HepG2 (cell line): ENCODE measurements around the gene SESN3. TPM values are rescaled to one million over a fixed set of nuclear protein-coding genes. Genes with fewer than 3 reads are reported as not detected.

Experiments
- ATAC-seq: fragments of 200-7000 bp; cut with Tn5 transposase; 3 replicates; pipeline ENCODE4 v1.9.1; 2020; ENCODE audit warnings: mild to moderate bottlenecking, moderate library complexity
- BruUV-seq: library from RNA; stranded (reverse); fragments of 400-500 nt; replicated peaks from 2 replicates; lab custom pipeline; 2021; lab: Mats Ljungman, UMichigan
- CTCF ChIA-PET: fragments of 300-600 bp; formaldehyde crosslinking; extraction: SDS; loops from one replicate; lab custom pipeline; 2021; ENCODE audit warnings: low total read pairs, inconsistent platforms, low intra/inter-chr PET ratio; lab: Yijun Ruan, JAX
- POLR2A ChIA-PET: fragments of 350-600 bp; sonication (Branson Sonifier 250); formaldehyde crosslinking; loops from one replicate; lab custom pipeline; 2020; ENCODE audit warnings: antibody characterized with exemption, inconsistent platforms; lab: Yijun Ruan, JAX
- DNase-seq: peaks from one replicate; pipeline ENCODE4 v3.0.0-alpha.2; 2015; ENCODE audit warnings: low spot score
- FAIRE-seq: peaks from 3 replicates; lab custom pipeline; 2011; peaks lifted over from hg19 to GRCh38; lab: Jason Lieb, UNC
- H2AFZ ChIP-seq: one replicate; pipeline ENCODE4 v1.6.1; 2011; ENCODE audit warnings: low read length, inconsistent platforms
- H3K27ac ChIP-seq: fragments of 300-600 bp; 3 replicates; pipeline ENCODE4 v1.8.0; 2011; ENCODE audit warnings: mixed run types, mild to moderate bottlenecking, mixed read lengths, low read length, inconsistent platforms; ENCODE audit not compliant: insufficient read depth; ENCODE audit errors: extremely low read length
- H3K27me3 ChIP-seq, 2 experiments: fragments of 200-600 bp in 1 of 2; 2 replicates in 1 of 2; 3 replicates in 1 of 2; pipeline versions ENCODE4 v1.6.0 to v1.8.0; 2011; ENCODE audit warnings: low read length in 2 of 2, mild to moderate bottlenecking in 2 of 2, moderate library complexity in 2 of 2, inconsistent platforms in 1 of 2; ENCODE audit not compliant: insufficient read depth in 2 of 2, control insufficient read depth in 1 of 2
- H3K36me3 ChIP-seq, 2 experiments: fragments of 200-600 bp in 1 of 2; replicated peaks in 1 of 2; 2 replicates in 1 of 2; 3 replicates in 1 of 2; pipeline versions ENCODE4 v1.5.1 to v1.8.0; 2011; ENCODE audit warnings: low read length in 2 of 2, inconsistent platforms in 1 of 2; ENCODE audit not compliant: insufficient read depth in 2 of 2, control insufficient read depth in 1 of 2
- H3K4me1 ChIP-seq: 2 replicates; pipeline ENCODE4 v1.5.1; 2012; ENCODE audit warnings: low read length, inconsistent platforms; ENCODE audit not compliant: insufficient read depth
- H3K4me2 ChIP-seq: 2 replicates; pipeline ENCODE4 v1.6.0; 2011; ENCODE audit warnings: low read depth, low read length, inconsistent platforms
- H3K4me3 ChIP-seq, 3 experiments: fragments of 200-600 bp in 1 of 3; sonication (generic), shearing (Covaris generic) in 1 of 3; replicated peaks in 1 of 3; 2 replicates each; pipeline ENCODE4 v1.5.1; 2011 to 2016; ENCODE audit warnings: low read length in 3 of 3, inconsistent platforms in 2 of 3, low read depth in 2 of 3, mild to moderate bottlenecking in 2 of 3, control low read depth in 1 of 3, mixed read lengths in 1 of 3; ENCODE audit not compliant: insufficient read depth in 1 of 3
- H3K79me2 ChIP-seq: one replicate; pipeline ENCODE4 v1.6.1; 2011; ENCODE audit warnings: low read length, inconsistent platforms; ENCODE audit not compliant: insufficient read depth
- H3K9ac ChIP-seq: 2 replicates; pipeline ENCODE4 v1.6.0; 2011; ENCODE audit warnings: mild to moderate bottlenecking, low read depth, low read length, inconsistent platforms; ENCODE audit not compliant: insufficient read depth
- H3K9me3 ChIP-seq: 2 replicates; pipeline ENCODE4 v1.5.1; 2012; ENCODE audit warnings: mild to moderate bottlenecking, low read length
- H4K20me1 ChIP-seq: 2 replicates; pipeline ENCODE4 v1.6.0; 2011; ENCODE audit warnings: inconsistent platforms, mild to moderate bottlenecking, low read length, moderate library complexity; ENCODE audit not compliant: insufficient read depth
- GATA4 ChIP-seq: sonication (generic); IDR thresholded peaks from 2 replicates; pipeline ENCODE4 v1.6.1; 2016; ENCODE audit warnings: antibody characterized with exemption, low read depth, borderline replicate concordance
- ISX ChIP-seq: sonication (generic); formaldehyde crosslinking; conservative IDR thresholded peaks from 2 replicates; pipeline ENCODE4 v1.5.0; 2020; ENCODE audit warnings: missing genetic modification reagents
- PHB2 ChIP-seq: fragments of 450-650 bp; IDR thresholded peaks from 2 replicates; pipeline ENCODE4 v1.6.1; 2018; ENCODE audit not compliant: partially characterized antibody
- ZNF225 ChIP-seq: sonication (generic); formaldehyde crosslinking; IDR thresholded peaks from 2 replicates; pipeline ENCODE4 v1.4.0; 2020; ENCODE audit warnings: mild to moderate bottlenecking, missing genetic modification reagents
- WGBS: methylation state at CpG from one replicate; pipeline ENCODE4 v1.1.6; 2017; ENCODE audit warnings: low lambda C conversion rate; 5-methylcytosine and 5-hydroxymethylcytosine counted together
- in situ Hi-C: cut with HindIII; loops from 2 replicates; pipeline ENCODE4 v1.10.0; 2017; ENCODE audit warnings: low pct_unique_long_range_greater_than_20kb; ENCODE audit not compliant: extremely low pct_ligation_motif_present
- intact Hi-C: fragments of 100-400 bp; cut with micrococcal nuclease; formaldehyde crosslinking; loops from one replicate; pipeline ENCODE4 v1.10.0; 2022; ENCODE audit not compliant: unreplicated experiment
- polyA plus RNA-seq, 8 experiments: library from polyadenylated mRNA; depleted of rRNA in 3 of 8; stranded (reverse) in 7 of 8; unstranded in 1 of 8; fragments of >200 nt; fragmentation: Illumina TruSeq in 4 of 8; extraction: Trizol in 4 of 8; gene quantifications; 2 replicates each; pipeline versions ENCODE4 v1.2.1 to v1.2.3, GENCODE V29; 2011 to 2016; ENCODE audit warnings: low read depth in 4 of 8, missing spikeins in 1 of 8, mixed read lengths in 1 of 8; ENCODE audit not compliant: insufficient read depth in 1 of 8
- total RNA-seq, 5 experiments: library from RNA; depleted of rRNA; stranded (reverse); fragments of >200 nt; fragmentation: Illumina TruSeq; extraction: Trizol; gene quantifications; 2 replicates each; pipeline ENCODE4 v1.2.3, GENCODE V29; 2016; ENCODE audit warnings: low read depth in 1 of 5
- TF ChIP-seq, protein P1 (sequence below): sonication (generic); formaldehyde crosslinking; IDR thresholded peaks from 2 replicates; pipeline ENCODE4 v1.5.0; 2020; ENCODE audit warnings: mild to moderate bottlenecking, missing genetic modification reagents
- TF ChIP-seq, protein P2 (sequence below): sonication (generic); formaldehyde crosslinking; IDR thresholded peaks from 2 replicates; pipeline ENCODE4 v1.5.0; 2020; ENCODE audit warnings: mild to moderate bottlenecking, missing genetic modification reagents, borderline replicate concordance
- TF ChIP-seq, protein P3 (sequence below): sonication (generic); formaldehyde crosslinking; IDR thresholded peaks from 2 replicates; pipeline ENCODE4 v1.8.0; 2022; ENCODE audit warnings: mild to moderate bottlenecking, missing genetic modification reagents, moderate library complexity
- TF ChIP-seq, protein P4 (sequence below): sonication (generic); formaldehyde crosslinking; IDR thresholded peaks from 2 replicates; pipeline ENCODE4 v1.8.1; 2023; ENCODE audit warnings: mild to moderate bottlenecking, moderate library complexity, missing genetic modification reagents

Gene SESN3
- total and polyA plus RNA-seq, 2 of the 13 experiments (the other 11 are each of a cell fraction or from before 2014, with no cell fraction given): 0.53 to 0.86 TPM

DNA sequence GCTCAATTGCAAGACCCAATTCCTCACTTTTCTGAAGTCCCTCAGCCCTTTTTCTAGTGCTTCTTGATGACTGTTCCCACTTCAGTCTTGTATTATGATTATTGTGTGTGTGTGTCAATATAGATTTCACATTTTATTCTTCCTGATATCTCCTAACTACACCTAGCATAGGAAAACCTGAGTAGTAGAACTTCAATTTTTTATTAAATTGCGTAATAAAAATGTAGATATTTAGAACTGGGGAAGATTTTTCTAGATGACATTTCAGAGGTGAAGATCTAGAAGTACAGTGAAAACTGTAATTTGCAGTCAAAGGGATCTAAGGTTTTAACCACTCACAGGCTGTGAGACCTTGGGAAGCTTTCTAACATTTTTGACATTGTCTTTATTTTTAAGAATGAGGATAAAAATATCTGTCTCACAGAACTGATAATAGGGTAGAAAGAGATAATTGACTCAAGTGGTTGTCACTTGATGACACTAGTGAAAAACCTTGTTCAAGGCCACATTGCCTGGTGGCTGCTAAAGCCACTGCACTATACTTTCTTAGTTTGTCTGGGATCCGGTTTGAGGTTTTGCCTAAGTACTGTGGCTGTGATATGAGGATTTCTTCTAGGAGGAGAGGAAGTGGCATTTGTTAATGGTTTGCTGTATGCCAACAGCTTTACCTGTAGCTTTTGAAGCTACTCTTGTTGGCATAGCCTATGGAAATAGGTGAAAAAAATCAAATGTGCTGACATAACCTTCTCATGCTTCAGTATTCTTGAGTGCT is 32.2 kb upstream of the SESN3 start:
- Histone ChIP-seq H3K4me3 (no peak overlapping the region), H4K20me1 (no peaks in the 10 kb centered on the region), H2AFZ (no peak overlapping the region), H3K4me1 (no peaks in the 10 kb centered on the region), H3K4me2 (no peak overlapping the region), H3K9ac (no peak overlapping the region), H3K9me3 (no peaks in the 10 kb centered on the region), H3K27ac (no peak overlapping the region), H3K79me2 (no peaks in the 10 kb centered on the region)
- in situ Hi-C loops: no loop called here
- intact Hi-C loops: no loop called here
- FAIRE-seq: no peak
- 18% methylated on average over 2 of the region's 2 CpGs for WGBS
- POLR2A ChIA-PET: no interaction called here
- no peak for ATAC-seq
- BruUV-seq: no TSS peak
- DNase-seq: no peak
- CTCF ChIA-PET: no interaction called here
- no peak for TF ChIP-seq ISX
- TF ChIP-seq, protein P1, sequence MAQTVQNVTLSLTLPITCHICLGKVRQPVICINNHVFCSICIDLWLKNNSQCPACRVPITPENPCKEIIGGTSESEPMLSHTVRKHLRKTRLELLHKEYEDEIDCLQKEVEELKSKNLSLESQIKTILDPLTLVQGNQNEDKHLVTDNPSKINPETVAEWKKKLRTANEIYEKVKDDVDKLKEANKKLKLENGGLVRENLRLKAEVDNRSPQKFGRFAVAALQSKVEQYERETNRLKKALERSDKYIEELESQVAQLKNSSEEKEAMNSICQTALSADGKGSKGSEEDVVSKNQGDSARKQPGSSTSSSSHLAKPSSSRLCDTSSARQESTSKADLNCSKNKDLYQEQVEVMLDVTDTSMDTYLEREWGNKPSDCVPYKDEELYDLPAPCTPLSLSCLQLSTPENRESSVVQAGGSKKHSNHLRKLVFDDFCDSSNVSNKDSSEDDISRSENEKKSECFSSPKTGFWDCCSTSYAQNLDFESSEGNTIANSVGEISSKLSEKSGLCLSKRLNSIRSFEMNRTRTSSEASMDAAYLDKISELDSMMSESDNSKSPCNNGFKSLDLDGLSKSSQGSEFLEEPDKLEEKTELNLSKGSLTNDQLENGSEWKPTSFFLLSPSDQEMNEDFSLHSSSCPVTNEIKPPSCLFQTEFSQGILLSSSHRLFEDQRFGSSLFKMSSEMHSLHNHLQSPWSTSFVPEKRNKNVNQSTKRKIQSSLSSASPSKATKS (CRISPR knock-in tag): no peak
- TF ChIP-seq PHB2: no peak
- TF ChIP-seq ZNF225: no peak
- TF ChIP-seq, all 625 proteins: peak for 0
- no peaks in the 10 kb centered on the region for H3K27me3 ChIP-seq
- no peaks in the 10 kb centered on the region for H3K36me3 ChIP-seq

DNA sequence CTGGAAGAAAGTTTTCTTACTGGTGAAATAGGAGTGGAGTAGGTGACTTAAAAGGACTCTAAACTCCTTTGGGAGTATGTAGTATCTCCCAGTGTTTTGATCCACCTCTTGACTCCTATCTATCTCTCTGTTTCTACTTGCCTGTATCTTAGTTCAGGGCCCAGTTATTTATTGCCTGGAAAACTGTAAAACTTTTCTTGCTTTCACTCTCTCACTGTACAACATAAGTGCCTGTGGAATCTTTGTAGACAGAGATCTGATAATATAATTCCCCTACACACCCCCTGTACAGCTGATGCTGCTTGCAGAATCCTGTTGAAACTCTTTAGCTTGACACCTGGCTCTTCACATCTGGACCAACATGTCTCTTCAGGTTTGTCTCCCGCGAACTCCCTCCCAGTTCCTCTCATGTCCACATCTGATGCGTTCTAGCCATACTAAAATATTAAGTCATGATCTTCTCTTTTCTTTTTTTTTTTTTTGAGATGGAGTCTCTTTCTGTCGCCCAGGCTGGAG is 26.5 kb upstream of the SESN3 start:
- in situ Hi-C loops (no loop called here), intact Hi-C loops (no loop called here)
- Histone ChIP-seq H3K4me2 (no peak overlapping the region), H3K4me1 (0 out of 2 replicates have a peak, but pooled peaks cover 4% of the 10 kb centered on the region), H4K20me1 (no peaks in the 10 kb centered on the region), H3K79me2 (no peaks in the 10 kb centered on the region), H3K36me3 (no peaks in the 10 kb centered on the region), H3K9ac (no peak overlapping the region), H2AFZ (no peak overlapping the region), H3K27ac (no peak overlapping the region), H3K9me3 (no peaks in the 10 kb centered on the region), H3K27me3 (peaks cover 0 to 9% of the 10 kb centered on the region in 2 experiments; a peak in 1 of 5 replicates), H3K4me3 (no peak overlapping the region)
- ChIA-PET POLR2A (no interaction called here), CTCF (no interaction called here)
- FAIRE-seq (no peak), ATAC-seq (no peak), DNase-seq (no peak)
- BruUV-seq: no TSS peak
- WGBS: 77% methylated on average over 4 of the region's 4 CpGs
- no peak for TF ChIP-seq GATA4
- TF ChIP-seq, protein P2, sequence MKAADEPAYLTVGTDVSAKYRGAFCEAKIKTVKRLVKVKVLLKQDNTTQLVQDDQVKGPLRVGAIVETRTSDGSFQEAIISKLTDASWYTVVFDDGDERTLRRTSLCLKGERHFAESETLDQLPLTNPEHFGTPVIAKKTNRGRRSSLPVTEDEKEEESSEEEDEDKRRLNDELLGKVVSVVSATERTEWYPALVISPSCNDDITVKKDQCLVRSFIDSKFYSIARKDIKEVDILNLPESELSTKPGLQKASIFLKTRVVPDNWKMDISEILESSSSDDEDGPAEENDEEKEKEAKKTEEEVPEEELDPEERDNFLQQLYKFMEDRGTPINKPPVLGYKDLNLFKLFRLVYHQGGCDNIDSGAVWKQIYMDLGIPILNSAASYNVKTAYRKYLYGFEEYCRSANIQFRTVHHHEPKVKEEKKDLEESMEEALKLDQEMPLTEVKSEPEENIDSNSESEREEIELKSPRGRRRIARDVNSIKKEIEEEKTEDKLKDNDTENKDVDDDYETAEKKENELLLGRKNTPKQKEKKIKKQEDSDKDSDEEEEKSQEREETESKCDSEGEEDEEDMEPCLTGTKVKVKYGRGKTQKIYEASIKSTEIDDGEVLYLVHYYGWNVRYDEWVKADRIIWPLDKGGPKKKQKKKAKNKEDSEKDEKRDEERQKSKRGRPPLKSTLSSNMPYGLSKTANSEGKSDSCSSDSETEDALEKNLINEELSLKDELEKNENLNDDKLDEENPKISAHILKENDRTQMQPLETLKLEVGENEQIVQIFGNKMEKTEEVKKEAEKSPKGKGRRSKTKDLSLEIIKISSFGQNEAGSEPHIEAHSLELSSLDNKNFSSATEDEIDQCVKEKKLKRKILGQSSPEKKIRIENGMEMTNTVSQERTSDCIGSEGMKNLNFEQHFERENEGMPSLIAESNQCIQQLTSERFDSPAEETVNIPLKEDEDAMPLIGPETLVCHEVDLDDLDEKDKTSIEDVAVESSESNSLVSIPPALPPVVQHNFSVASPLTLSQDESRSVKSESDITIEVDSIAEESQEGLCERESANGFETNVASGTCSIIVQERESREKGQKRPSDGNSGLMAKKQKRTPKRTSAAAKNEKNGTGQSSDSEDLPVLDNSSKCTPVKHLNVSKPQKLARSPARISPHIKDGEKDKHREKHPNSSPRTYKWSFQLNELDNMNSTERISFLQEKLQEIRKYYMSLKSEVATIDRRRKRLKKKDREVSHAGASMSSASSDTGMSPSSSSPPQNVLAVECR: no peak
- TF ChIP-seq, protein P3, sequence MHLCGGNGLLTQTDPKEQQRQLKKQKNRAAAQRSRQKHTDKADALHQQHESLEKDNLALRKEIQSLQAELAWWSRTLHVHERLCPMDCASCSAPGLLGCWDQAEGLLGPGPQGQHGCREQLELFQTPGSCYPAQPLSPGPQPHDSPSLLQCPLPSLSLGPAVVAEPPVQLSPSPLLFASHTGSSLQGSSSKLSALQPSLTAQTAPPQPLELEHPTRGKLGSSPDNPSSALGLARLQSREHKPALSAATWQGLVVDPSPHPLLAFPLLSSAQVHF (CRISPR knock-in tag): no peak
- TF ChIP-seq, protein P4, sequence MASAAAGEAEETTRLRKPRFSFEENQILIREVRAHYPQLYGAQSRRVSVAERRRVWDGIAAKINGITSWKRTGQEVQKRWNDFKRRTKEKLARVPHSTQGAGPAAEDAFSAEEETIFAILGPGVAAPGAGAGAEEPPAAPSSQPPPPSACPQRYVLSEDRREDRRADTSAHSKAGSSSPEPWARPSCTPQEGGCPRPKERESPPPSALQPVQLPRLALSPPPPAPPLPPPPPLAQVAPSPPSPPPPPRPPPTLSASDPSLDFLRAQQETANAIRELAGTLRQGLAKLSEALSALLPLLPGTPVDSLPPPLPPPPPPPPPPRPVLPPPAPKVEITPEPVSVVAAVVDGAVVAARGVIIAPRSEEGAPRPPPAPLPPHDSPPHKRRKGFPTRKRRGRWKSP (CRISPR knock-in tag): no peak
